HepG2 (cell line): Measurements from ENCODE around the gene ACSF3. TPM values are rescaled to one million over a fixed set of nuclear protein-coding genes. Genes with fewer than 3 reads are reported as not detected.

ENCODE experiments used
- AHR ChIP-seq: IDR thresholded peaks from 2 replicates; pipeline ENCODE4 v1.6.1; 2018; ENCODE audit warnings: missing genetic modification reagents, missing compliant biosample characterization
- ATAD3A ChIP-seq: sonication (generic); formaldehyde crosslinking; IDR thresholded peaks from 2 replicates; pipeline ENCODE4 v1.4.0; 2020; ENCODE audit warnings: missing genetic modification reagents
- FOXC1 ChIP-seq: sonication (generic); formaldehyde crosslinking; IDR thresholded peaks from 2 replicates; pipeline ENCODE4 v1.8.0; 2022; ENCODE audit warnings: mild to moderate bottlenecking, missing genetic modification reagents, borderline replicate concordance
- FOXO1 ChIP-seq: sonication (generic); formaldehyde crosslinking; IDR thresholded peaks from 2 replicates; pipeline ENCODE4 v1.4.0; 2020; ENCODE audit warnings: missing genetic modification reagents
- IRF2 ChIP-seq: IDR thresholded peaks from 2 replicates; pipeline ENCODE4 v1.6.1; 2018; ENCODE audit warnings: missing genetic modification reagents, missing compliant biosample characterization
- MYC ChIP-seq: sonication (generic); formaldehyde crosslinking; IDR thresholded peaks from 2 replicates; pipeline ENCODE4 v1.9.0; 2021; ENCODE audit warnings: missing genetic modification reagents, borderline replicate concordance
- SMAD1 ChIP-seq: sonication (generic); formaldehyde crosslinking; IDR thresholded peaks from 2 replicates; pipeline ENCODE4 v1.4.0; 2020; ENCODE audit warnings: missing genetic modification reagents, low read depth, mild to moderate bottlenecking, borderline replicate concordance
- ZNF296 ChIP-seq: sonication (generic); formaldehyde crosslinking; conservative IDR thresholded peaks from 2 replicates; pipeline ENCODE4 v1.5.0; 2020; ENCODE audit warnings: mild to moderate bottlenecking, missing genetic modification reagents
- ZNF329 ChIP-seq: sonication (generic); formaldehyde crosslinking; IDR thresholded peaks from 2 replicates; pipeline ENCODE4 v1.9.0; 2021; ENCODE audit warnings: low read depth, mild to moderate bottlenecking, missing genetic modification reagents
- ZNF737 ChIP-seq: sonication (generic); formaldehyde crosslinking; IDR thresholded peaks from 2 replicates; pipeline ENCODE4 v1.5.0; 2020; ENCODE audit warnings: missing genetic modification reagents, mild to moderate bottlenecking, borderline replicate concordance
- polyA plus RNA-seq, 8 experiments: library from polyadenylated mRNA; depleted of rRNA in 3 of 8; stranded (reverse) in 7 of 8; unstranded in 1 of 8; fragments of >200 nt; fragmentation: Illumina TruSeq in 4 of 8; extraction: Trizol in 4 of 8; gene quantifications; 2 replicates each; pipeline versions ENCODE4 v1.2.1 to v1.2.3, GENCODE V29; 2011 to 2016; ENCODE audit warnings: low read depth in 4 of 8, missing spikeins in 1 of 8, mixed read lengths in 1 of 8; ENCODE audit not compliant: insufficient read depth in 1 of 8
- total RNA-seq, 5 experiments: library from RNA; depleted of rRNA; stranded (reverse); fragments of >200 nt; fragmentation: Illumina TruSeq; extraction: Trizol; gene quantifications; 2 replicates each; pipeline ENCODE4 v1.2.3, GENCODE V29; 2016; ENCODE audit warnings: low read depth in 1 of 5
- TF ChIP-seq, protein P1 (sequence below): sonication (generic); formaldehyde crosslinking; IDR thresholded peaks from 2 replicates; pipeline ENCODE4 v1.4.0; 2020; ENCODE audit warnings: missing genetic modification reagents
- TF ChIP-seq, protein P2 (sequence below): sonication (generic); formaldehyde crosslinking; IDR thresholded peaks from 2 replicates; pipeline ENCODE4 v1.9.0; 2021; ENCODE audit warnings: missing genetic modification reagents, borderline replicate concordance
- TF ChIP-seq, protein P3 (sequence below): sonication (generic); formaldehyde crosslinking; IDR thresholded peaks from 2 replicates; pipeline ENCODE4 v1.4.0; 2020; ENCODE audit warnings: mild to moderate bottlenecking, missing genetic modification reagents
- TF ChIP-seq, protein P4 (sequence below): sonication (generic); formaldehyde crosslinking; conservative IDR thresholded peaks from 2 replicates; pipeline ENCODE4 v1.4.0; 2020; ENCODE audit warnings: missing genetic modification reagents
- TF ChIP-seq, protein P5 (sequence below): sonication (generic); formaldehyde crosslinking; IDR thresholded peaks from 2 replicates; pipeline ENCODE4 v1.5.0; 2020; ENCODE audit warnings: missing genetic modification reagents
- TF ChIP-seq, protein P6 (sequence below): sonication (generic); formaldehyde crosslinking; IDR thresholded peaks from 2 replicates; pipeline ENCODE4 v1.4.0; 2020; ENCODE audit warnings: missing genetic modification reagents

The ACSF3 gene
- total and polyA plus RNA-seq, 2 of the 13 experiments (the other 11 are each of a cell fraction or from before 2014, with no cell fraction given) = 14.9 to 30.6 TPM

DNA sequence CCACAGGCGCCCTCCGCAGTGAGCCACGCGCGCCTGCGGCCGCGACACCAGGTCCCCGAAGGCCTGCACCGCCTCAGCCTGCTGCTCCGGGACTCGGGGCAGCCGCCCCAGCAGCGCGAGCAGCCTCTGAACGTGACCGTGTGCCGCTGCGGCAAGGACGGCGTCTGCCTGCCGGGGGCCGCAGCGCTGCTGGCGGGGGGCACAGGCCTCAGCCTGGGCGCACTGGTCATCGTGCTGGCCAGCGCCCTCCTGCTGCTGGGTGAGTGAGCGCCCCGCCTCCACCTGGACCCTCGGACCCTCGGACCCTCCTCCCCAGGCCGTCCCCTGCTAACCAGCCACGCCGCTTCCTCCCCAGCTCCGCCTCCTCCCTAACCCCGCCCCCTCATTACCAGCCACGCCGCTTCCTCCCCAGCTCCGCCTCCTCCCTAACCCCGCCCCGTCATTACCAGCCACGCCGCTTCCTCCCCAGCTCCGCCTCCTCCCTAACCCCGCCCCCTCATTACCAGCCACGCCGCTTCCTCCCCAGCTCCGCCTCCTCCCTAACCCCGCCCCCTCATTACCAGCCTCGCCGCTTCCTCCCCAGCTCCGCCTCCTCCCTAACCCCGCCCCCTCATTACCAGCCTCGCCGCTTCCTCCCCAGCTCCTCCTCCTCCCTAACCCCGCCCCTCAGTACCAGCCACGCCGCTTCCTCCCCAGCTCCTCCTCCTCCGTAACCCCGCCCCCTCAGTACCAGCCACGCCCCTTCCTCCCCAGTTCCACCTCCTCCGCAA is 98.7 kb downstream of the ACSF3 start (continued):
- TF ChIP-seq, protein P1, sequence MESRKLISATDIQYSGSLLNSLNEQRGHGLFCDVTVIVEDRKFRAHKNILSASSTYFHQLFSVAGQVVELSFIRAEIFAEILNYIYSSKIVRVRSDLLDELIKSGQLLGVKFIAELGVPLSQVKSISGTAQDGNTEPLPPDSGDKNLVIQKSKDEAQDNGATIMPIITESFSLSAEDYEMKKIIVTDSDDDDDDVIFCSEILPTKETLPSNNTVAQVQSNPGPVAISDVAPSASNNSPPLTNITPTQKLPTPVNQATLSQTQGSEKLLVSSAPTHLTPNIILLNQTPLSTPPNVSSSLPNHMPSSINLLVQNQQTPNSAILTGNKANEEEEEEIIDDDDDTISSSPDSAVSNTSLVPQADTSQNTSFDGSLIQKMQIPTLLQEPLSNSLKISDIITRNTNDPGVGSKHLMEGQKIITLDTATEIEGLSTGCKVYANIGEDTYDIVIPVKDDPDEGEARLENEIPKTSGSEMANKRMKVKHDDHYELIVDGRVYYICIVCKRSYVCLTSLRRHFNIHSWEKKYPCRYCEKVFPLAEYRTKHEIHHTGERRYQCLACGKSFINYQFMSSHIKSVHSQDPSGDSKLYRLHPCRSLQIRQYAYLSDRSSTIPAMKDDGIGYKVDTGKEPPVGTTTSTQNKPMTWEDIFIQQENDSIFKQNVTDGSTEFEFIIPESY (CRISPR knock-in tag) = peak; percentile 10; the same call in 1 of the 2 replicates
- TF ChIP-seq SMAD1 (CRISPR knock-in tag) = peak; percentile 77; the same call in 1 of the 2 replicates
- TF ChIP-seq MYC (CRISPR knock-in tag) = peak; percentile 88
- TF ChIP-seq, protein P2, sequence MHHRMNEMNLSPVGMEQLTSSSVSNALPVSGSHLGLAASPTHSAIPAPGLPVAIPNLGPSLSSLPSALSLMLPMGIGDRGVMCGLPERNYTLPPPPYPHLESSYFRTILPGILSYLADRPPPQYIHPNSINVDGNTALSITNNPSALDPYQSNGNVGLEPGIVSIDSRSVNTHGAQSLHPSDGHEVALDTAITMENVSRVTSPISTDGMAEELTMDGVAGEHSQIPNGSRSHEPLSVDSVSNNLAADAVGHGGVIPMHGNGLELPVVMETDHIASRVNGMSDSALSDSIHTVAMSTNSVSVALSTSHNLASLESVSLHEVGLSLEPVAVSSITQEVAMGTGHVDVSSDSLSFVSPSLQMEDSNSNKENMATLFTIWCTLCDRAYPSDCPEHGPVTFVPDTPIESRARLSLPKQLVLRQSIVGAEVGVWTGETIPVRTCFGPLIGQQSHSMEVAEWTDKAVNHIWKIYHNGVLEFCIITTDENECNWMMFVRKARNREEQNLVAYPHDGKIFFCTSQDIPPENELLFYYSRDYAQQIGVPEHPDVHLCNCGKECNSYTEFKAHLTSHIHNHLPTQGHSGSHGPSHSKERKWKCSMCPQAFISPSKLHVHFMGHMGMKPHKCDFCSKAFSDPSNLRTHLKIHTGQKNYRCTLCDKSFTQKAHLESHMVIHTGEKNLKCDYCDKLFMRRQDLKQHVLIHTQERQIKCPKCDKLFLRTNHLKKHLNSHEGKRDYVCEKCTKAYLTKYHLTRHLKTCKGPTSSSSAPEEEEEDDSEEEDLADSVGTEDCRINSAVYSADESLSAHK (CRISPR knock-in tag) = 0 out of 2 replicates have a peak, but pooled peaks have one; percentile 43
- TF ChIP-seq, protein P3, sequence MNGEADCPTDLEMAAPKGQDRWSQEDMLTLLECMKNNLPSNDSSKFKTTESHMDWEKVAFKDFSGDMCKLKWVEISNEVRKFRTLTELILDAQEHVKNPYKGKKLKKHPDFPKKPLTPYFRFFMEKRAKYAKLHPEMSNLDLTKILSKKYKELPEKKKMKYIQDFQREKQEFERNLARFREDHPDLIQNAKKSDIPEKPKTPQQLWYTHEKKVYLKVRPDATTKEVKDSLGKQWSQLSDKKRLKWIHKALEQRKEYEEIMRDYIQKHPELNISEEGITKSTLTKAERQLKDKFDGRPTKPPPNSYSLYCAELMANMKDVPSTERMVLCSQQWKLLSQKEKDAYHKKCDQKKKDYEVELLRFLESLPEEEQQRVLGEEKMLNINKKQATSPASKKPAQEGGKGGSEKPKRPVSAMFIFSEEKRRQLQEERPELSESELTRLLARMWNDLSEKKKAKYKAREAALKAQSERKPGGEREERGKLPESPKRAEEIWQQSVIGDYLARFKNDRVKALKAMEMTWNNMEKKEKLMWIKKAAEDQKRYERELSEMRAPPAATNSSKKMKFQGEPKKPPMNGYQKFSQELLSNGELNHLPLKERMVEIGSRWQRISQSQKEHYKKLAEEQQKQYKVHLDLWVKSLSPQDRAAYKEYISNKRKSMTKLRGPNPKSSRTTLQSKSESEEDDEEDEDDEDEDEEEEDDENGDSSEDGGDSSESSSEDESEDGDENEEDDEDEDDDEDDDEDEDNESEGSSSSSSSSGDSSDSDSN (CRISPR knock-in tag) = peak; percentile 94
- TF ChIP-seq, protein P4, sequence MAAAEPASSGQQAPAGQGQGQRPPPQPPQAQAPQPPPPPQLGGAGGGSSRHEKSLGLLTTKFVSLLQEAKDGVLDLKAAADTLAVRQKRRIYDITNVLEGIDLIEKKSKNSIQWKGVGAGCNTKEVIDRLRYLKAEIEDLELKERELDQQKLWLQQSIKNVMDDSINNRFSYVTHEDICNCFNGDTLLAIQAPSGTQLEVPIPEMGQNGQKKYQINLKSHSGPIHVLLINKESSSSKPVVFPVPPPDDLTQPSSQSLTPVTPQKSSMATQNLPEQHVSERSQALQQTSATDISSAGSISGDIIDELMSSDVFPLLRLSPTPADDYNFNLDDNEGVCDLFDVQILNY (CRISPR knock-in tag) = peak; percentile 78; the same call in 1 of the 2 replicates
- TF ChIP-seq, protein P5, sequence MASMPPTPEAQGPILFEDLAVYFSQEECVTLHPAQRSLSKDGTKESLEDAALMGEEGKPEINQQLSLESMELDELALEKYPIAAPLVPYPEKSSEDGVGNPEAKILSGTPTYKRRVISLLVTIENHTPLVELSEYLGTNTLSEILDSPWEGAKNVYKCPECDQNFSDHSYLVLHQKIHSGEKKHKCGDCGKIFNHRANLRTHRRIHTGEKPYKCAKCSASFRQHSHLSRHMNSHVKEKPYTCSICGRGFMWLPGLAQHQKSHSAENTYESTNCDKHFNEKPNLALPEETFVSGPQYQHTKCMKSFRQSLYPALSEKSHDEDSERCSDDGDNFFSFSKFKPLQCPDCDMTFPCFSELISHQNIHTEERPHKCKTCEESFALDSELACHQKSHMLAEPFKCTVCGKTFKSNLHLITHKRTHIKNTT (CRISPR knock-in tag) = peak; percentile 82; the same call in 1 of the 2 replicates
- TF ChIP-seq ATAD3A = peak; percentile 94
- peak; percentile 72; the same call in 1 of the 2 replicates for TF ChIP-seq ZNF737 (CRISPR knock-in tag)
- peak; percentile 99 for TF ChIP-seq ZNF296 (CRISPR knock-in tag)
- TF ChIP-seq IRF2 = peak; percentile 57; the same call in 1 of the 2 replicates
- peak; percentile 57 for TF ChIP-seq FOXO1
- TF ChIP-seq FOXC1 = peak; percentile 95
- TF ChIP-seq ZNF329 (CRISPR knock-in tag) = peak; percentile 32; the same call in 1 of the 2 replicates
- TF ChIP-seq, protein P6, sequence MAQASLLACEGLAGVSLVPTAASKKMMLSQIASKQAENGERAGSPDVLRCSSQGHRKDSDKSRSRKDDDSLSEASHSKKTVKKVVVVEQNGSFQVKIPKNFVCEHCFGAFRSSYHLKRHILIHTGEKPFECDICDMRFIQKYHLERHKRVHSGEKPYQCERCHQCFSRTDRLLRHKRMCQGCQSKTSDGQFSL (CRISPR knock-in tag) = peak; percentile 93
- TF ChIP-seq AHR = peak; percentile 92; the same call in 1 of the 2 replicates
